Measurements from ENCODE around the gene POU6F2.

- TF ChIP-seq CTCF (IDR thresholded peaks at IDR 0.05) (no peak), KDM5A (IDR thresholded peaks at IDR 0.05) (no peak)
Measured at GRCh38 chr7:39183796-39184195, 206.1 kb downstream of the POU6F2 start.
